Activated CD4-positive, alpha-beta T cell treated with anti-CD3 and anti-CD28 coated beads, Interleukin-10, Interleukin-2, amounts not matched to agents 100 ng/mL and 50 ng/mL, durations not matched to agents 16 hours and 8 hours (primary cell): ENCODE measurements around the gene CEP57L1.

Source experiments
- DNase-seq: peaks from one replicate; pipeline ENCODE4 v3.0.0-alpha.2; 2020

Gene CEP57L1

GRCh38 chr6:109095036-109095834, at the start of gene CEP57L1:
Gene CEP57L1, plus strand, starts transcription at chr6:109095507. Its CDS starts 49,715 bp downstream, at chr6:109145222.
- DNase-seq = peak; percentile 98

GRCh38 chr6:109048176-109048575, 47.1 kb upstream of the CEP57L1 start:
- peak; percentile 10 for DNase-seq

- DNase-seq = no peak
These were observed 46.5 kb upstream of the CEP57L1 start for GRCh38 chr6:109048670-109049415.

GRCh38 chr6:109050012-109050411, 45.3 kb upstream of the CEP57L1 start:
- DNase-seq = no peak

- DNase-seq = no peak
These were observed 44.7 kb upstream of the CEP57L1 start for GRCh38 chr6:109050447-109051102.

- no peak for DNase-seq
These were observed 43.8 kb upstream of the CEP57L1 start for GRCh38 chr6:109051301-109052017.

- no peak for DNase-seq
These were observed 43.2 kb upstream of the CEP57L1 start for GRCh38 chr6:109052018-109052651.

GRCh38 chr6:109052852-109053251, 42.5 kb upstream of the CEP57L1 start:
- DNase-seq = no peak

- no peak for DNase-seq
These were observed 42.0 kb upstream of the CEP57L1 start for GRCh38 chr6:109053336-109053735.

GRCh38 chr6:109055771-109056235, 39.5 kb upstream of the CEP57L1 start:
- DNase-seq = no peak

- no peak for DNase-seq
These were observed 38.6 kb upstream of the CEP57L1 start for GRCh38 chr6:109056661-109057060.

- no peak for DNase-seq
These were observed 36.7 kb upstream of the CEP57L1 start for GRCh38 chr6:109058620-109059019.

GRCh38 chr6:109059153-109059552, 36.2 kb upstream of the CEP57L1 start:
- DNase-seq = no peak

GRCh38 chr6:109059571-109060021, 35.7 kb upstream of the CEP57L1 start:
- DNase-seq = peak; percentile 39

GRCh38 chr6:109060571-109060970, 34.7 kb upstream of the CEP57L1 start:
- DNase-seq = no peak

- no peak for DNase-seq
These were observed 33.1 kb upstream of the CEP57L1 start for GRCh38 chr6:109062216-109062615.

- DNase-seq = no peak
These were observed 32.4 kb upstream of the CEP57L1 start for GRCh38 chr6:109062767-109063352.

- DNase-seq = no peak
These were observed 25.6 kb upstream of the CEP57L1 start for GRCh38 chr6:109069746-109070145.

GRCh38 chr6:109071125-109071917, 24.0 kb upstream of the CEP57L1 start:
- DNase-seq = no peak

GRCh38 chr6:109073344-109074132, 21.8 kb upstream of the CEP57L1 start:
- DNase-seq = peak; percentile 68
